ENCODE results near the gene RCN2. TPM values are rescaled to one million over a fixed set of nuclear protein-coding genes. Genes with fewer than 3 reads are reported as not detected.

RCN2 gene
- total and polyA plus RNA-seq, 2 of the 8 experiments (the other 6 are each of a cell fraction or from before 2014, with no cell fraction given): 65.6 to 137 TPM

- no peak for TF ChIP-seq RNF2 (IDR thresholded peaks at IDR 0.05; ENCODE audit: borderline replicate concordance, low read depth, low read length, missing control alignments, poor library complexity, severe bottlenecking)
- TF ChIP-seq NRF1 (IDR thresholded peaks at IDR 0.05; ENCODE audit: low read depth, low read length): no peak
- TF ChIP-seq ZNF274 (IDR thresholded peaks at IDR 0.05; ENCODE audit: borderline replicate concordance, extremely low read depth, low read length): no peak
- no peak for TF ChIP-seq HDAC2 (IDR thresholded peaks at IDR 0.05; ENCODE audit: borderline replicate concordance in 1 of 2, low read depth in 2 of 2, low read length in 2 of 2)
- TF ChIP-seq CHD1 (IDR thresholded peaks at IDR 0.05; ENCODE audit: low read depth, low read length): no peak
- TF ChIP-seq BACH1 (IDR thresholded peaks at IDR 0.05; ENCODE audit: low read length): no peak
- TF ChIP-seq GTF2F1 (IDR thresholded peaks at IDR 0.05; ENCODE audit: borderline replicate concordance, low read depth, low read length): no peak
- TF ChIP-seq RFX5 (IDR thresholded peaks at IDR 0.05; ENCODE audit: borderline replicate concordance, low read depth, low read length): no peak
Measured at GRCh38 chr15:76972389-76973361, 41.1 kb downstream of the RCN2 start (continued).

All from H1 (cell line).